Activated naive CD4-positive, alpha-beta T cell treated with anti-CD3 and anti-CD28 coated beads, Interleukin-2, amount 50 U/mL, for 16 hours (primary cell): ENCODE measurements around the gene ABCA2.
A peak's percentile ranks its signal among the peaks of the same experiment; 100 is the strongest.
"Not testable (repeated sequence)": the region's sequence is repeated elsewhere in the genome, so short reads cannot be mapped to it uniquely, and the experiment has no call there.

ENCODE experiments used
- DNase-seq: peaks from one replicate; pipeline ENCODE4 v3.0.0-alpha.2; 2020

Gene ABCA2

DNA sequence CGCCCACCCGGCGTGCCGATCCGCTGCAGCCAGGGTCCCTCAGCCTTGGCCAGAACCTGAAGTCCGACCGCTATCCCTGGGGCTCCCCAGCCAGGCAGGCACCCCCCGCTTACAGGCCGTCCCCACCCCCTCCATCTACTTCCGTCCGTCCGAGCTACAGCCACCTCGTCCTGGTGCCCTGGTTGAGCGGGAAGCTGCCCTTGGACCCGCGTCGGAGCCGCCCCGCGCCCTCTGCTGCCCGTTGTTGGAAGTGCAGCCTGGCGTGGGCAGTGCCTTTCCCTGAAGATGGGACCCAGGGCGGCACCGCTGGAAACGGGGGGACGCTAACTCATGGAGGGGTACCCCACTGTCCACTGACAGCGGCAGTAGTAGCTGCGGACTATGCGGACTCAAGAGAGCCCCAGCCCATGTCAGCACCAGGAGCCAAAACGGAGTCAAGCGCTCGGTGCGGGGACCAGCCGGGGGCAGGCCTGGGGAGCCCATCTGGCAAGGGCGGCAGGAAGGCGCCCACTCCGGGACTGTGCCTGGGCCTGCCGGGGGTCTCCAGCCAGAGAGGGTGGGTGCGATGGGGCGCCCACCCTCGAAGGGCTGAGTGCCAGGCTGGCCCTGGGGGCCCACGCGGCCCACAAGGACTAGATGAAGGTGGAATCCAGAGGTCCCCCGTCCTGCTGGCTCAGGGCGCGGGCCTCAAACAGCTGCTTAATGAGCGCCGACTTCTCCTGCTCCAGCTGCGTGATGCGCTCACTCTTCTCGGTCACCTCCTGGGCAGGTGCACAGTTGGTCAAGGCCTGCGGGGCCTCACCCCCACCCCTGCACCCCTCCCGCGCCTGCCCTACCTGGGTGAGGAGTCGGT lies 36.2 kb upstream of the ABCA2 start:
- DNase-seq = peak; percentile 68

DNA sequence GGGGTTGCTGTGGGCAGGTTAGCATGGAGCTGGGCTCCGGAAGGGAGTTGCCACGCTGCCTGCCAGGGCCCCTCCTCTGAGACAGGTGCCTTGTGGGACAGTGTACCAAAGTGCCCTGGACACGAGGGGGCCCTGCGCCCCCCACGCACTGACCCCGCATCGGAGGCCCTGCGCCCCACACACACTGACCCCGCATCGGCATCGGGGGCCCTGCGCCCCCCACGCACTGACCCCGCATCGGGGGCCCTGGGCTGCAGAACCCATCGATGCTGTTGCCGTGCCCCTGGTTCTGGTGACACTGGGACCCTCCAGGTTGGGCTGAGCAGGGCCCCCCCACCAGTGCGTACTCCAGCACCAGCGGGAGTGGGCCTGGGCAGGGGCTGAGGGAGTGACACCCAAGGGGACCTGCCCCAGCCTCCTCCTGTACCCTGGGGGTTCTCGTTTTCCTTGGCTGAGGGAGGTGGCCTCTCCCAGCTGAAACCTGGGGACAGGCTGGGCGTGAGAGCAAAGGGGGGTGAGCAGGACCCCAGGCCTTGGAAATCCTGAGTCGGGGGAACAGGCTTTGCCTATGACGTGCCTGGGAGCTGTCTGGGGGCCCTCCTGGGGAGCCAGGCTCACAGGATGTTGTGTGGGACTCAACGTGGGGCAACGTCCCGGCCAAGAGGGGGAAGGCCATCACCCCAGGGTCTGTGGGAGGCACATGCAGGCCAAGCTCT lies 35.4 kb upstream of the ABCA2 start:
- DNase-seq = no peak

DNA sequence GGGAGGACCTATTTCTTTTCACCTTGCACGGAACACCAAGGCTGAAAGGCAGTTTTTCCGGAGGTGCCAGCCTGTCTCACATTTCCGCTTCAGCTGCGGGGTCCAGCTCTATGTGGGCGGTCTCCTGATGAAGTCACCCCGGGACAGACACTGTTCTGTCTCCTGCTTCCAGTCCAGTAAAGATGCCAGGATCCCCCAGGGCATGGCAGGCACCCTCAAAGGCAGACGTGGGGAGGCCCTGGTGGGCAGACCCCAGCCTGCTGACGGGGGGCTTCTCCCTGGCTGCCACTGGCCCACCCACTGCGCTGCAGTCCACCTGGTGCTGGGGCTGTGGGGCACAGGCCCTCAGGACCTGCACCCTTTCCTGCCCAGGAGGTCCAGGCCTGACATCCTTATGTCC lies 34.8 kb upstream of the ABCA2 start:
- DNase-seq = not testable (repeated sequence)

DNA sequence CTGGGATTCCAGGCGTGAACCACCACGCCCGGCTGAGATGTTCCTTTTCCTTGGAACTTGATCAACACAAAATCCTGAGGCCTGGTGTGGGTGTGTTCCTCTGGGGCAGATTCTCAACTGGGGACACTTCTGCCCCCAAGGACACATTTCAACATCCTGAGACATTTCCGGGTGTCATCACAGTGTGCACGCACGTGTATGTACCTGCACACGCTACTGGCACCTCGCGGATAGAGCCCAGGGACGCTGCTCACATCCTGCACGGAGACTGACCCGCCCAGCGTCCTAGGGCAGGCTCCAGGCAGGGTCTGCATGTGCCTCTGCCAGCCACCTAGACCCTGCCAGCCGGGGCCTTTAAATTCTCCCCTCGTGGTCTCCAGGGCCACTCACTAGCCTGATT lies 34.3 kb upstream of the ABCA2 start:
- DNase-seq = no peak

DNA sequence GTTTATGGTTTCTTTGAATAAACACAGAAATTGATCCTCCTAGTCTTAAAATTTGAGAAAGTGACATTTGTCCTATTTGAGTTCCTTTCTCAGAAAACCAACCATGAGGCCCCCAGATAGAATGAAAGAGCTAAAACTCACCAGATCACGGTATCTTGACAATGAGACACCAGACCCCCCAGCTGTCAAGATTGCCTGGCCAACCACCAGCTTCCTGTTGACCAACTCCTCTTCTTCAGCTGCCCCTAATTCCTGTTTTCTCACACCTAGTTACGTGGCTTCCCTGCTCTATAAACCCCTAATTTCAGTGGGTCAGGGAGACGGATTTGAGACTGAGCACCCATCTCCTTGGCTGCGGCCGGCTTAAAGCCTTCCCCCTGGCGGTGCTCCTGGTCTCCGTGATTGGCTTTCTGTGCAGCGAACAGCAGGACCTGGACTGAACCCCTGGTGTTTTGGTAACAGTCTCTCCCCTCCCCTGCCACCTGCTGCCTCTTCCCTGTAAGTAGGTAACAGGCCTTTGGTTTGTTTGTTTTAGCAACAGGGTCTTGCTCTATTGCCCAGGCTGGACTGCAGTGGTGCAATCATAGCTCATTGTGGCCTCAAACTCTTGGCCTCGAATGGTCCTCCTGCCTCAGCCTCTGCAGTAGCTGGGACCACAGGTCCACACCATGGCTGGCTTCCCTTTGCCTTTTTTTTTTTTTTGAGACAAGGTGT lies 30.6 kb upstream of the ABCA2 start:
- DNase-seq = no peak

DNA sequence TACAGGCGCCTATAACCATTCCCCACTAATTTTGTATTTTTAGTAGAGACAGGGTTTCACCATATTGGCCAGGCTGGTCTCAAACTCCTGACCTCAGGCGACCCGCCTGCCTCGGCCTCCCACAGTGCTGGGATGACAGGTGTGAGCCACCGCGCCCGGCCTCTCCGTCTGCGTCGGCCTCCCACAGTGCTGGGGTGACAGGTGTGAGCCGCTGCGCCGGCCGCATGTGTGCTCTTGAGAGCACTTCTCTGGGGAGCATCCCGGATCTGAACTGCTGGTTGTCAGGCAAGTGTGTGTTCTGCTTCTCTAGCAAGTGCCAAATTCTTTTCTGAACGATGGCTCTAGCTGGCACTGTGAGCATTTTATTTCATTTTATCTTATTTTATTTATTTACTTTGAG lies 29.5 kb upstream of the ABCA2 start:
- no peak for DNase-seq

DNA sequence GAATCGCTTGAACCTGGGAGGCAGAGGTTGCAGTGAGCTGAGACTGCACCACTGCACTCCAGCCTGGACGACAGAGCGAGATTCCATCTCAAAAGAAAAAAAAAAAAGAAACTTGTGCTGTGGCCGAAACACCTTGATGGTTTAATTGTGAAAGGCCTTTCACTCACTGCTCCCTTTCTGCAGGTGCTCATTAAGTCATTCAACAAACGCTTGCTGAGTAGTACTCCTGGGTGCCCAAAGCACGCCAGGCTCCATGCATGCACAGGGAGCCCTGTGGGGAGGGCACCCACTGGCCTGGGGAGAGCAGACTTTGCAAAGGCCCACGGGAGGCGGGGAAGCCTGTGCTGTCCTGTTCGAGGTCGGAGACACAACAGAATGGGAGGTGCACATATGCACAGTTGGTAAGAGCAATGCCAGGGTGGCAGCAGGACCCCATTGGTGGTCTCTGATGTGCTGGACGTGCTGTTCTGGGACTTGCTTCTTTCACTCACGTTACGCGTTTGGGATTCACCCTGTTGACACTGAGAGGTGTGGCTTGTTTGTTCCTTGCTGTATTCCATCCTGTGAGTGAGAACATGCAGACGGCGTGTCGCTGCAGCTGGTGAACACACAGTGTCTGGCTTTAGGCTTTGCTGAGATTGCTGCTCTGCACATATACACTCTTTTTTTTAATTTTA lies 28.8 kb upstream of the ABCA2 start:
- no peak for DNase-seq

DNA sequence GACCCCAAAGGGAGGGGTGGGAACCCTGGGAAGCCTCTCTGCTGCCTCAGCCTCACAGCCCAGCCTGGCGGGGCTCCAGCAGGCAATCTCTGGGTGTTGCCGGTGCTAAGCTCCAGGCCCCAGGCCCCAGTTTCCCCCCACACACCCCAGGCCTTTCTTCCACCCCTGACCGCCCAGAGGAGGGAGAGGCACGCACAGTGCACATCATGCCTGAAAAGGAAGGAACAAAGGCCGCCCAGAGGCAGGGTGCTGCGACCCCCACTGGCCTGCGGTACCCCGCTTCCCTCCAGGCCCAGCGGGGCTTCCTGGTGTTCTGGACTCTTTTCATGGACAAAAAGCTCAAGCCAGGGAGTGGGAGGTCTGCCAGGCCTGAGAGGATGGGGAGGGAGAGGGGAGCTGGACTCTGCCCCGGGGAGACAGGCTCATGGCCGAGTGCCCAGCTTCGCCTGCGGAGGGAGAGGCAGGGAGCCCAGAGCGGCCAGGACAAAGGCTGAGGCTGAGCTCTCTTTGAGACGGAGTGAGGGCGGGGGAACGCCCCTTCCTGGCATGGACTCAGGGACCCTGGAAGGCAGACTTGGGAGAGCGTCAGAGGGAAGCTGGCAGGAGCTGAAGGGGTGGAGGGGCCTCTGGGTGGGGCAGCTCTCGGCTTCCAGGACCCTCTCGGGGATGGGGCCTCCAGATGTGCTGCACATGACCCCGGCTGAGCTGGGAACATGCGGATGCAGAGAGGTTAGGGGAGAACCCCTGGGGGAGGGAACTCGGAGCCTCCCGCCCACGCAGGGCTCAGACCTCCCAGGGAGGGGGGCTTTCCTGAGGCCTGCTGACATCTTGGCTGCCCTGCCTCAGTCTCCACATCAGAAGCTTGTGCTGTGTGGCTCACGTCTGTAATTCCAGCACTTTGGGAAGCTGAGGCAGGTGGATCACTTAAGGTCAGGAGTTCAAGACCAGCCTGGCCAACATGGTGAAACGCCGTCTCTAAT lies 27.6 kb upstream of the ABCA2 start:
- no peak for DNase-seq

DNA sequence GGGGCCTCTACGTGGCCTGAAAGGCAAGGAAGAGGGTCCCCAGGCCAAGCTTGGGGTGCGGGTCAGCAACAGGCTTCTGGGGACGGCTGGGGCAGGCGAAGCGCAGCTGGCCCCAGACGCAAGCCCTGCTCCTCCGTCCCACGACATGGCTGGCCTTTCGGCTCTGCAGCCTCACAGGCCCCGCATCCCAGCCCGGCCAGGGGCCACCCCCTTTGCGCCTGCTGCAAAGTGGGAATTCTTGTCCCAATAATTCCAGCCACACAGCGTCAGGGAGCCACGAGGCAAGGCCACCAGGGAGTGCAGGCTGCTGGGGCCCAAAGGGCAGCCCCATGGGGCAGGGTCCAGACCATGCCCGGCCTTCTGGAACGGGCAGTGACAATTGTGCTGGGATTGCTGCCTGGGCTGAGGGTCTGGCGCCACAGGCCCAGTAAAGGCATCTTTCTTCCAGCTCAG lies 26.9 kb upstream of the ABCA2 start:
- DNase-seq = no peak

DNA sequence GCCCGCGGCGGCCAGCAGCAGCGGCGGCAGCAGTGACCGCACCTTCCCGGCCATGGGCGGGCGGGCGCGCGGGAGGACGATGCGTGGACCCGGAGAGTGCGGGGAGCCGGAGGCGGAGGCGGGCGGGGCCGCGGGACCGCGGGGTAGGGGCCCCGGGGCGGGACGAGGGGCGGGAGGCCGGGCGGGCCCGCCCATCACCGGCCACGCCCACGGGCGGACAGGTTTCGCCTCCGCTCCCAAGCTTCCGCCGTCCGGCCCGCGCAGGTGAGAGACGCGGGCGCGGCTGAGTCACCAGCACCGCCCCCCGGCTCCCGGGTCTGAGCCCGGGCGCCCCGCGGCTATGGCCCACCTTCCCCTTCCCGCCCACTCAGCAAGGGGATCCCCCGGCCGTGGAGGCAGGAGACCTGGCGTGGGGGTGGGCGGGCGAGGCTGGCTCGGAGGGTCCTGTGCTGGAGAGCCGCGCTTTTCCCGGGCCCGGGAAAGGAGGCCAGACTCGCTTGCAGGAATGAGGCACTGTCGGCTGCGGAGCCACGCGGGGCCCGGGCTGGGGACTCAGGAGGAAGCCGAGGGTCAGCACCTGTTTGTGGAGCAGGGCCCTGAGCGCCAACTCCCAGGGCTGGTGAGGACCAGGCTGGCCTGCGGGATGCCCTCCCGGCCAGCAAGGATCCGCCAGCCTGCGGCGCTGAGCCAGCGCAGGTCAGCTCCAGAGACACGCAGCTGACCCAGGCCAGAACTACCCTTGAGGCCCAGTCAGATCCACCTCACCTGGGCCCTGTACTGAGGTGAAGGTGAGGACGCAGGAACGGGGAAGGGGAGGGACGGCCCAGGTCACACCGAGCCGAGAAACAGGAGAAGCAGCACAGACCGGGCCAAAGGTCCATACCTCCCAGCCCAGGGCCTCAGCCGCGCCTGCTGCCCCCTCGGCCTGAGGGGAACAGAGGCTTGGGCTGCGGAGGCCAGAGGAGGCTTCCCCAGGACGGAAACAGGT lies 26.2 kb upstream of the ABCA2 start, which contains the start of gene ENTPD2:
Gene ENTPD2, minus strand, starts transcription at position 118 of the 988 bp plus-strand sequence. Its CDS starts 64 bp downstream, at position 54.
- DNase-seq = peak; percentile 33

DNA sequence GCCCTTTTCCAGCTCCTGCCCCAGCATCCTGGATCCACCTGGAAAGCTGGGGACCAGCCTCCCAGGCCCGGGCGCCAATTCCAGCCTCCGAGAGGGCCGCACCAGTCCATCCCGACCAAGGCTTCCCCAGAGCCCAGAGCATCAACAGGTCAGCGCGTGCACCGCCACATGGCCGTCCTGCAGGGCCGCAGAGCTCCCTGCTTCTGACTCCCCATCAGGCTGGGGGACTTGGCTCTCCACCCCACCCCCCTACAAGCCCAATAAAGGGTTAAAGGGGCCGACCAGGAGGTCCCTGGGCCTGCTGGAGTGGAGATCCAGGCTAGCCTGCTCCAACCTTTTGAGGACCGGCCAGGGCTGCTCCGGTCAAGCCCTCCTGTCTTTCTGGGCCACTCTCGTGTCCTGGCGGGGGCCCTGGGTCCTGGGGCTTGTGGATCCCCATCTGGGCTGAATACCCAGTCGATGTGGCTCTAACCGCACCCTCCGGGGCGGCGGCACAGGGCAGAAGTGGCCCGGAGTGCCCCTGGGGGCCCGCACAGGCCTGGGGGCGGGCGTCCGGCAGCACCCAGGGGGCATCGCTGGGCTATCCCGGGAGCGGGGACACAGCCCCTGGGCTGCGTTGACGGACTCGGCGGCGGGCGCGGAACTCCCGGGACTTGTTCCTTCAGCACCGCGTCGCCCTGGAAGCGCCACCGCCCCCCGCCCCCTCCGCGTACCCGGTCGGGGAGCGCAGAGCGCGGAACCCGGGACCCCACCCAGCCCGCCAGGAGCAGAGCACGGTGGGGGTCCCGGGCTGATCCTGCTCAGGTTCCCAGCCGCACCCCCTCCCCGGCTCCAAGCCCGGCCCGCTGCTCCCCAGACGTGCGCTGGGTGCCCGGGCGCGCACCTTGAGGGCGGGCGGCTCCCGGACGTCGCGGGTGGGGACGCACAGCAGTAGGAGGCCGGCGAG lies 25.2 kb upstream of the ABCA2 start:
- DNase-seq = no peak

DNA sequence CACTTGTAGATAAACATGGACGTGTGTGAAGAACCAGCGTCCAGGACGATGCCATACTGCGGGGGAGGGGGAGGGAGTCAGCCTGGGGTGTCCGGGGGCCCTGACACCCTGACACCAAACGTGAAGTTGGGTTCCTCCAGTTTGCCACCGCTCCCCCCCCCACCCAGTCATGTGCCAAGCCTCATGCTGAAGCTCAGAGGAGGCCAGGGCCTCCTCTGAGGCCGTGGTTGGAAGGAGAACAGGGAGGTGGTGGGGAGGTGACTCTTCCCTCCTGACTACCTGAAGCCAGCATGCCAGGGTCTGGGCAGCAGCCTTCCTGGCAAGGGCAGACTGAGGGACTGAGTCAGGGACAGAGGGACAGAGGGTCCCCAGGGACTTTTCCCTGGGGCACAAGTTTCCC lies 24.3 kb upstream of the ABCA2 start:
- no peak for DNase-seq

DNA sequence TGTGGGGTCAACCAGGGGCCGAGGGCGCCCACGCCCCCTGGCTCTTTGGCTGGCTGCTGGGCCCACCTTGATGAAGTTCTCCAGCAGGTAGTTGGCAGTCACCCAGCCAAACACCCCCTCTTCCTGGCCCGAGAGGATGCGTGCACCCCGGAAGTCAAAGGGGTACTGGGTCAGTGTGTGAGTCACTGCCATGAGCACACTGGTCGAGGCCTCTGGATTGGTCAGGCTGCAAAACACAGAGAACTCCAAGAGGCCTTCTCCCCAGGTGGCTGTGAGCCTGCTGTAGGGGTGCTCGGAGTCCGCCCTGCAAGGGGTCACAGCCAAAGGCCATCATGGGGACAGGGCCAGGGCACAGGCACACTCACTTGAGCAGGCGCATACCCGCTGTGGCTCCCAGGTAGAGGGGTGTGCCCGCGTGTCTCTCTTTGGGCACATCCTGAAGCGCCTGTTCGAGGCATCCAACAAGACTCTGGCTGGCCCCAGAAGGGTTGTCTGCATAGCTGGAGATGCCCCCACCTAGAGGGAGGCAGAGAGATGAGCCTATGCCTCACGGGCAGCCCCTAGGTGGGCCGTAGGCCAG lies 23.2 kb upstream of the ABCA2 start:
- DNase-seq = no peak

DNA sequence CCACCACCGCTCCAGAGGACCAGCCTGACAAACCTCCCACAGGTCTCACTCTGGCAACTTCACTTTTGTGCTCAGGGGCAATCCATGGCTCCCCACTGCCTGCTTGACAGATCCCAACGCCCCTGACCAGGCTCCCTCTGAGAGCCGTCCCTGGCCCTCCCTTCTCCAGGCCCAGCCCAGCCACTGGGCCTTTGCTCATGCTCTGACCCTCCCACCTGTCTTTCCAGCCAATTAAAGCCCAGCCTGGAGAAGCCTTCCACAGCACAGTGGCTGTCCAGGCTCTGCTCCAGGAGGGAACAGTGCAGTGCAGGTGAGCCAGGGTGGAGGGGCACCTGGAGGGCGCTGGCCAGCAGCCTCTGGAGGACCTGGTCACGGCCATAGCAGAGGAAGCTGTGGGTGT lies 22.5 kb upstream of the ABCA2 start:
- no peak for DNase-seq

DNA sequence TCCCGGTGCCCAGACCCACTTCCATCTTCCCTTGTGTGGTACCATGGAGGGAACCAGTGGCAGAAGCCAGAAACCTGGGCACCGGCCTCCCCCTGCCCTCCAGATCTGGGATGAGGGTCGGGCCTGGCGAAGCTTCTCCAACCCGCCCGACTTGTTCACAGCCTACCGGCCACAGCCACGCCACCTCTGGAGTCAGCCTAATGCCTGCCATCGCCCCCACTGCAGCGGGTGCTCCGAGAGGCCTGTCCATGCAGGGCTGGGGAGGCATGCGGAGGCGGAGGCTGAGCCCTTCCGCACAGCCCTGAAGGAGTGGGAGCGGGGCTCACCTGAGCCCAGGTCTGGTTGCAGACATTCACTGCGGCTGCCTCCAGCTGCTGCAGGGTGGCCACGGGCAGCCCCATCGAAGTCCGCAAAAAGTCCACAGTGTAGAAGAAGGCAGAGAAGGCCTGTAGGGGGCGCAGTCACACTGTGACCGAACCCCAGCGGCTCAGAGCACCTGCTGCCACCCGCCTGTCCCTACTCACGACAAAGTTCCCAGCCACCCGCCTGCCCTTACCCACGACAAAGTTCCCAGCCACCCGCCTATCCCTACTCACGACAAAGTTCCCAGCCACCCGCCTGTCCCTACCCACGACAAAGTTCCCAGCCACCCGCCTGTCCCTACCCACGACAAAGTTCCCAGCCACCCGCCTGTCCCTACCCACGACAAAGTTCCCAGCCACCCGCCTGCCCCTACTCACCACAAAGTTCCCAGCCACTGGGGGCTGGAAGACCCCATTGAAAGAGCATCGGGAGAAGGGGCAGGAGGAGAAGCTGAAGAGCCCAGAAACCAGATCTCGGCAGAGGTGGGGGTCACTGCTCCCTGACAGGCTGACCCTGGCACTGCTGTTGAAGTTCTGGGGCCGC lies 21.8 kb upstream of the ABCA2 start:
- peak; percentile 57 for DNase-seq

DNA sequence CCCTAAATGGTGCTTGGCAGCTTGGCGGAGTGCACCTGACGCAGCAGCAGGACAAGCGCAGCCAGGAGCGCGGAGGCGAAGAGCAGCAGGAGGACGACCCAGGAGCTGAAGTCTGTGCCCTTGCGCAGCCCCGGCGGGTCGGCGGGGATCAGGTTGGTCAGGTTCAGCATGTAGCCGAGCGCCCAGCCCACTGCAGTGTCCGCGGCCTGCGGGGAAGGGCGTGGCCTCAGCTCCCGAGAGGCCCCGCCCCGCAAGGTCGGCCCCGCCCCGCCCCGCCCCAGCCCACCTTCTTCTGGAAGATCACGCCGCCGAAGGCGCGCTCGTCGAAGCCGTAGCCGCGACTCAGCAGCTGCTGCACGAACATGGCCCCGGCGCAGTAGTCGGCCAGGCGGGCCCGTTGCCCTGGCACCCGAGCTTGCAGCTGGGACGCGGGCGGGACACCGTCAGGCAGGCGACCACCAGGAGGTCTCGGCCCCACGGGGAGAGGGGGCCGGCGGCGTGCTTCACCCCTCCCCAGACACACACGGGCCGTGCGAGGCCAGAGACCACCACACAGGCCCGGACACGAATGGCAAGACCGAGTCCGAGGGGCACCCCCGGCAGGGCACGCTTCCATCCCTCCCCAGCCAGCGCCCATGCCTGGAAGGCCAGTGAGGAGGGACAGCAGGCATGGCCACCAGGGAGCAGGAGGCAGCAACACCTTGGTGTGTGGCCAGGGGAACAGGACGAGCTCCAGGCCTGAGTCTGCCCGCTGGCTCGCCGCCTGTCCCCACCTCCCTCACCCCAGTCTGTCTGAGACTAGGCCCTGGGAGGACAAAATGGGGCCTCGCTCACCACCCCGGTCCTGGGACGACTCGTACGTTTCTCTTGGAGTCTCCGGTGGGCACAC lies 20.9 kb upstream of the ABCA2 start:
- DNase-seq = no peak
